Measurements from ENCODE around the gene HGF. TPM values are rescaled to one million over a fixed set of nuclear protein-coding genes. Genes with fewer than 3 reads are reported as not detected.

The HGF gene
- total and polyA plus RNA-seq, 2 of the 13 experiments (the other 11 are each of a cell fraction or from before 2014, with no cell fraction given), result not detected

DNA sequence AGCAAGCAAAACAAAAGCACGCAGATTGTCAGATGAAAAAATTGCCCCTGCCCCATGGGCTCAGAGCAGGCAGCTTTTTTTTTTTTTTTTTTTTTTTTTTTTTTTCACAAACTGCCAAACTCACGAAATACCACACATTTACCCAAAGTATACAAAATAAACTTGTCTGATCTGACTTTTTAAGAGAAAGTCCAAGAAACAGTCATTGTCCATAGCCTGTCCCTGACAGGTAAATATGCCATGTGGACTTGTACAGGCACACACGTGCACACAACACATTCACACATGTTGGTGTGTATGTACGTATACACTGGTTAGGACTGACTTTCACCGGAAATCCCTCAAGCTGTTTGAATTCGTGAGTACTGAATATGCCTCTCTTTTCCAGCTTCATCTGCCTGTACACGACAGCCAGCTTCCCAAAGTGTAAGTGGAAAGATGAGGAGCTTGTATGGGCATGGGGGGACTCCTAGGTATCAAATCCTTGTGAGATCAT lies 929 bp upstream of the HGF start:
- H3K27me3 ChIP-seq (ENCODE audit: control insufficient read depth in 1 of 2, insufficient read depth in 2 of 2, low read length in 2 of 2), result 0 out of 5 replicates have a peak, but pooled peaks cover 0 to 2% of the 10 kb centered on the region in 2 experiments
- no peak overlapping the region for H3K4me2 ChIP-seq (ENCODE audit: low read depth, low read length)
- no peak overlapping the region for H3K27ac ChIP-seq (ENCODE audit: extremely low read length, insufficient read depth, low read length)
- ATAC-seq (no peak), DNase-seq (ENCODE audit: low spot score) (no peak), FAIRE-seq (no peak)
- intact Hi-C loops (cut with micrococcal nuclease; ENCODE audit: unreplicated experiment) (no loop called here), in situ Hi-C loops (cut with HindIII; ENCODE audit: extremely low pct_ligation_motif_present, low pct_unique_long_range_greater_than_20kb) (no loop called here)
- ChIA-PET POLR2A (no interaction called here), CTCF (ENCODE audit: low intra/inter-chr PET ratio, low total read pairs) (no interaction called here)
- BruUV-seq (replicated peaks), result no TSS peak
- H3K9ac ChIP-seq (ENCODE audit: insufficient read depth, low read depth, low read length), result no peak overlapping the region
- no peaks in the 10 kb centered on the region for H4K20me1 ChIP-seq (ENCODE audit: insufficient read depth, low read length)
- no peak overlapping the region for H3K4me3 ChIP-seq (replicated peaks in 1 of 3; ENCODE audit: insufficient read depth in 1 of 3, low read depth in 2 of 3, low read length in 3 of 3)
- H2AFZ ChIP-seq (ENCODE audit: low read length), result no peak overlapping the region
- no peaks in the 10 kb centered on the region for H3K9me3 ChIP-seq (ENCODE audit: low read length)
- no peaks in the 10 kb centered on the region for H3K79me2 ChIP-seq (ENCODE audit: insufficient read depth, low read length)
- WGBS (ENCODE audit: low lambda C conversion rate), result 15% methylated on average over 6 of the region's 7 CpGs
- H3K36me3 ChIP-seq (replicated peaks in 1 of 2; ENCODE audit: control insufficient read depth in 1 of 2, insufficient read depth in 2 of 2, low read length in 2 of 2), result no peaks in the 10 kb centered on the region
- H3K4me1 ChIP-seq (ENCODE audit: insufficient read depth, low read length), result no peaks in the 10 kb centered on the region
- TF ChIP-seq ZSCAN25 (CRISPR knock-in tag; IDR thresholded peaks at IDR 0.05) (no peak), KLF6 (CRISPR knock-in tag; IDR thresholded peaks at IDR 0.05) (no peak), ZNF83 (CRISPR knock-in tag; IDR thresholded peaks at IDR 0.05; ENCODE audit: borderline replicate concordance) (no peak), ZNF136 (CRISPR knock-in tag; IDR thresholded peaks at IDR 0.05; ENCODE audit: low read depth) (no peak), TOE1 (CRISPR knock-in tag; IDR thresholded peaks at IDR 0.05) (no peak), HOXD1 (CRISPR knock-in tag; IDR thresholded peaks at IDR 0.05) (no peak), NFYB (CRISPR knock-in tag; IDR thresholded peaks at IDR 0.05) (no peak), ZNF589 (CRISPR knock-in tag; conservative IDR thresholded peaks at IDR 0.05) (no peak)
- TF ChIP-seq, protein P1, sequence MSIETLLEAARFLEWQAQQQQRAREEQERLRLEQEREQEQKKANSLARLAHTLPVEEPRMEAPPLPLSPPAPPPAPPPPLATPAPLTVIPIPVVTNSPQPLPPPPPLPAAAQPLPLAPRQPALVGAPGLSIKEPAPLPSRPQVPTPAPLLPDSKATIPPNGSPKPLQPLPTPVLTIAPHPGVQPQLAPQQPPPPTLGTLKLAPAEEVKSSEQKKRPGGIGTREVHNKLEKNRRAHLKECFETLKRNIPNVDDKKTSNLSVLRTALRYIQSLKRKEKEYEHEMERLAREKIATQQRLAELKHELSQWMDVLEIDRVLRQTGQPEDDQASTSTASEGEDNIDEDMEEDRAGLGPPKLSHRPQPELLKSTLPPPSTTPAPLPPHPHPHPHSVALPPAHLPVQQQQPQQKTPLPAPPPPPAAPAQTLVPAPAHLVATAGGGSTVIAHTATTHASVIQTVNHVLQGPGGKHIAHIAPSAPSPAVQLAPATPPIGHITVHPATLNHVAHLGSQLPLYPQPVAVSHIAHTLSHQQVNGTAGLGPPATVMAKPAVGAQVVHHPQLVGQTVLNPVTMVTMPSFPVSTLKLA (IDR thresholded peaks at IDR 0.05), result peak; percentile 97

Data from HepG2 (cell line).